TTC549 (cell line): Measurements from ENCODE around the gene SALL4.
"Not testable (repeated sequence)": the region's sequence is repeated elsewhere in the genome, so short reads cannot be mapped to it uniquely, and the experiment has no call there.

Experiments
- FAIRE-seq: peaks from 2 replicates; lab custom pipeline; 2012; peaks lifted over from hg19 to GRCh38; lab: Jason Lieb, UNC

The SALL4 gene

DNA sequence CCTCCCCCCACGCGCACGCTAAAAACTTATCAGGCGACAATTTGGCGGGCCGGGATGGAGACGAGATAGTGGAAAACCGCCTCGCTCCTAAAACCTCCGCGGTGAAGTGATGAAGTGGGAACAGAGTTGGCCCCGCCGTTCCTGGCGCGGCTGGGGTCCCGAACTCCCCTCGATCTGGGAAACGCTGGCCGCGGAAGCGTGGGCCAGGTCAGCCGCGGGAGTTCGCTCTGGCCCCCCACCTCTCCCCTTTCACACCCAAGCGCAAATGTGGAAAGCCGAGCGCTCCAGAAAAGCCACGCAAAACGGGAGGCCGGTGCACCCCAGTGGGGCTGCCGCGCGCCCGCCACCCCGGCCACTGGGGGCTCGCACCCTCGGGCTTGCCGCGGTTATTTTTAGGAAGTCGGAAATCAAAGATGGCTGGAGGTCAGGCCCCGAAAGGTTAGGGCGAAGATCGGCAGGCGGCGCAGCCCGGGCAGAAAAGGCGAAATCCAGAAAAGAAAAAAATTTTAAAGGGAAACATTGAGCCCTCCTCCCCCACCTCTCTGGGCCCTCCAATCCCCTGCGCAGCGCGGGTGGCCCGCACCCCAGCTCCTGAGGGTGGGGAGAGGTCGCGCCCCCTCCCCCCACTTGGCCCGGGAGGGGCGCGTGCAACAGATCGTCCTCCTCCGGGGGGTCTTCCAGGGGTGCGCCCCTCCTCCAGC is 1.0 kb downstream of the SALL4 start:
- FAIRE-seq = no peak

GRCh38 chr20:51800872-51801121 is 1.5 kb downstream of the SALL4 start:
- no peak for FAIRE-seq

DNA sequence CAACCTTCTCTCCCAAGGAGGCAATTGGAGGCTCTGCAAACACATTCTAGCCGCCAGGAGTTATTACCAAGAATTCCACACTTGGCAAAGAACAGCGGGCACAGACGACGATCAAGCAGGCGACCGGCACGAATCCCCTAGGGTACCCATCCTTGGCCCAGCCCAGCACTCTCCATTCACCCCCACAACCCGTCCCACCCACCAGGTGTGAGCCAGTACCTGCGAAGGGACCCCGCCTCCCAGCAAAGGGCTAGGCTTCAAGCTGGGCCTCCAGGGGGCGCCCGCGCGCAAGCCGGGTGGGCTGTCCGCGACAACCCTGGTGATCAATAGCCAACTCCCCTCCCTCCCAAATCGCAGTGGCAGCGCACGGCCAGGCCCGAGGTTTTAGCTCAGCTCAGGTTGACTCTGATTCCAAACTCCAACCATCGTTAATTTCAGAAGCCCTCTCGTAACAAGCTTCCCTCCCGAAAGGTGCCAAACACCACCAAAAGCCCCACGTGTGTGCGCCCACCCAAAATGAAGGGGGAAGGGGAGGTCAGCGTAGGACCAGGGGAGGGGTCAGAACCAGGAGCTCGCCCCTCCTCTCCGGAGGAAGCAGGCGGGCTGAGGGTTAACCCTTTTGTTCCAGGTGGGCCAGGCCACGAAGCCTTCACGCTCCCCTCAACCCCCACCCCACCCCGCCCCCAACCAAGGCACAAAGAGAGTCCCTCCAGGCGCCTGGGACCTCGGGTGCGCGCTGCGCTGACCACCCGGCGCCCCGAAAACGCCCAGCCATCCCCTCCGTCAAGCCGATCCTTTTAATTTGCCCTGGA is 2.1 kb downstream of the SALL4 start:
- FAIRE-seq = no peak

GRCh38 chr20:51799401-51799860 is 2.9 kb downstream of the SALL4 start:
- no peak for FAIRE-seq

DNA sequence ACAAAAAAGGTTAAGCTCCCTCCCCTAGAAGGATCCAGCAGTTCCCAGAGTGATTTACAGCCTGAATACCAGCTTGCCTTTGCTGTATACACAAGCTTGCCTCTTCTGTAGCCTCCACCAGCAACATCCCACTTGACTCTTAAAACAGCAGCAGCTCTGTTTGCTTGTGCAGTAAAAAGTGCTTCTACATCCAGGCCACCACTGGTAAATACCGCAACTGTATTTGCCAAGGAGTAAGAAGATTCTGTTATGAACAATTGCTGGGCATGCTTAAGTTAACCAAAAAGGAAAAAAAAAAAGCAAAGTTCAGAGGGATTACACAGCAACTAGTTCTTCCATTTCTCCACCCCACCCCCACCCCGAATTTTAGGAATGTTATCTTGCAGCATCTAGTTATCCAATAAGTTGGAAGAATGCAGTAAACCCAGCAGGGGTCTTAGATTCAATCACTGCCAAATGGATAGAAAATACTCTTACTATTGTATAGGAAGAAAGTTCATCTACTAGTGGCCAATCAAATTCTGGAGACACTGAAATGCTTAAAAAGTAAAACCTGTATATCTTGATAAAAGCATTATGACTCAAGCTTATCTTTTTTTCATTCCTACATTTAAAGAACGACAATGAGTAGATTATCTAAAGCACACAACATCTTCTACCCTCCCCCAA is 4.8 kb downstream of the SALL4 start:
- peak; percentile 84 for FAIRE-seq

GRCh38 chr20:51796340-51796739 is 6.0 kb downstream of the SALL4 start:
- no peak for FAIRE-seq

DNA sequence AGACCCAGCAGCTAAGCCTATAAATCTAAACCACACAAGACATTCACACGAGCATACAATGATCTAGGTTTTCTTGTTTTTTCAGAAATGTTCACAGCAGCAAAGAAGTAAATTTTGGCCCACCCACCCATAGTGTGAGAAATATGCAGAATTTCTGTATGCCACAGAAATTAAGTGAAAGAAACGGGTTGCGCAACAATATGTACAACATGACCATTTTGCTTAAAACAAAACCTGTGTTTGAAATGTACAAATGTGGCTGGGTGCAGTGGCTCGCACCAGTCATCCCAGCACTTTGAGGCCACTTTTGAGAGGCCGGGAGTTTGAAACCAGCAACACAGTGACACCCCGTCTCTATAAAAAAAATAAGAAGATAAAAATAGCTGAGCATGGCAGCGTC is 9.4 kb downstream of the SALL4 start:
- FAIRE-seq = no peak

DNA sequence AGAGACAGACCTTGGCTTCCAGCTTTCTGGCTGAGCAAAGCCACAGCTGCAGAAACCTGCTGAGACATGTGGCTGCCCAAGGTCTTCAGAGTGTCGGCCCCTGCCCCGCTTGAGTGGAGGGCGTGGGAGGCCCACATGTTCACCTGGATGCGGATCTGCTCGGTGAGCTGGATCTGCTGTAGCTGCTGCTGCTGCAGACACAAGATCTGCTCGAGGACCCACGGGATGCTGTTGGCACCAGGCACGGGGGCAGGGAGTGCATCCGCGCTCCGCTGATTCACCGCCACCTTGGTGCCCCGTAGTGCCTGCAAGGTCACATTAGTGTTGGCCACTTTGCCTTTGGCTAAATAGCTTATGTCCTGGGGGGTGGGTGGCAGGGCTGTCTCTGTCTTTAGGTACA is 10.7 kb downstream of the SALL4 start:
- no peak for FAIRE-seq

DNA sequence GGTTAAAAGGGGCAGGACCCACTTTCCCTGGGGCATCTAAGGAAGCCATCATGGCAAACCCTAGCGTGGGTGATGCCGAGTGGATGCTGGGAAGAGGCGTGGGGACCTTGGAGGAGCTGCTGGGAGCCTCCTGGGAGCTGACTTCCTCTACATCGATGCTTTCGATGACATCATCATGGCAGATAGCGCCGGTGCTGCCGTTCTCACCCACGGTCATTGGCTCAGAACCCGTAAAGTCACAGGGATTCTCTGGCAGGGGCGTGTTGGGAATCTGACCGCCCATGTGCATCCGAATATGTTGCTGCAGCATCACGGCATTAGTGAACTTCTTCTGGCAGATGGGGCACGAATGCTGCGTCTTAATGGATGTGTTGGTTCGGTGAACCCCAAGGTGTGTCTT is 12.1 kb downstream of the SALL4 start:
- no peak for FAIRE-seq

DNA sequence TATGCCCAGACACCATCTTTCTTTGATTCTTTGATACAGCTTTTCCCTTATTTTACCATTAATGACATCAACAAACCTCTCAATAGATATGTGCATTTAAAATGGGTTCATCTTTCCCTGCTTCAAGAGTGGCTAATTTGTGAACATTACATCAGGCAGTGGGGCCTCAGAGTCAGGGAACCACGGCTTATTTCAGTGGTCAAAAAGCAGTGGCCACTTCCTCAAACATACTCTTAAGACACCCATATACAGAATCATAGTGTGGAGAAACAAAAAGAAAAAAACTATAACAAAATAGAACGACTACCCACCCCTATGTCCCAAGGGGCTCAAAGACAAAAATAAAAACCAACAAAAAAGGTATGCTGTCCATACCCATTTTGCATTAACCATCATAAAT is 12.9 kb downstream of the SALL4 start:
- no peak for FAIRE-seq

DNA sequence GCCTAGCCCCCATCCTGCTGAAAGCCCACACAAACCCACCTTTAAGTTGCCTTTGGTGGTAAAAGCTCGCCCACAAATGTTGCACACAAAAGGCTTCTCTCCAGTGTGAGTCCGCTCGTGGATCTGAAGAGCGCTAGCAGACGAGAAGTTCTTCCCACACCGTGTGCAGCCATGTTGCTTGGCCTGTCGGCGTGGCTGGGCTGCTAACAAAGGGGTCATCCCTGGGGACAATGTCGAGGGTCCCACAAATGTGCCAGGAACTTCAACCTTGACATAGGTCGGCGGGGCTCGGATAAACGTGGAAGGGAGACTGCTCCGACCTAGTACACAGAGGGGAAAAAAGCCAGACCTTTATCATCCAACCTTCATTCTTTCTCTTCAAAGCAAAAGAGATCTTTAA is 13.5 kb downstream of the SALL4 start:
- no peak for FAIRE-seq

- FAIRE-seq = no peak
Measured at GRCh38 chr20:51784299-51784698, 18.0 kb downstream of the SALL4 start.

DNA sequence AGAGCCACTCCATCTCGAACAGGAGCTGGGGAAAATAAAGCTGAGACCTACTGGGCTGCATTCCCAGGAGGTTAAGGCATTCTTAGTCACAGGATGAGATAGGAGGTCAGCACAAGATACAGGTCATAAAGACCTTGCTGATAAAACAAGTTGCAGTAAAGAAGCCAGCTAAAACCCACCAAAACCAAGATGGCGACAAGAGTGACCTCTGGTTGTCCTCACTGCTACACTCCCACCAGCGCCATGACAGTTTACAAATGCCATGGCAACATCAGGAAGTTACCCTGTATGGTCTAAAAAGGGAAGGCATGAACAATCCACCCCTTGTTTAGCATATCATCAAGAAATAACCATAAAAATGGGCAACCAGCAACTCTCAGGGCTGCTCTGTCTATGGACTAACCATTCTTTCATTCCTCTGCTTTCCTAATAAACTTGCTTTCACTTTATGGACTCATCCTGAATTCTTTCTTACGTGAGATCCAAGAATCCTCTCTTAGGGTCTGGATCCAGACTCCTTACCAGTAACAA is 24.0 kb downstream of the SALL4 start:
- FAIRE-seq = not testable (repeated sequence)

GRCh38 chr20:51775241-51775640 is 27.1 kb downstream of the SALL4 start:
- no peak for FAIRE-seq

- FAIRE-seq = no peak
Measured at GRCh38 chr20:51772236-51772635, 30.1 kb downstream of the SALL4 start.

DNA sequence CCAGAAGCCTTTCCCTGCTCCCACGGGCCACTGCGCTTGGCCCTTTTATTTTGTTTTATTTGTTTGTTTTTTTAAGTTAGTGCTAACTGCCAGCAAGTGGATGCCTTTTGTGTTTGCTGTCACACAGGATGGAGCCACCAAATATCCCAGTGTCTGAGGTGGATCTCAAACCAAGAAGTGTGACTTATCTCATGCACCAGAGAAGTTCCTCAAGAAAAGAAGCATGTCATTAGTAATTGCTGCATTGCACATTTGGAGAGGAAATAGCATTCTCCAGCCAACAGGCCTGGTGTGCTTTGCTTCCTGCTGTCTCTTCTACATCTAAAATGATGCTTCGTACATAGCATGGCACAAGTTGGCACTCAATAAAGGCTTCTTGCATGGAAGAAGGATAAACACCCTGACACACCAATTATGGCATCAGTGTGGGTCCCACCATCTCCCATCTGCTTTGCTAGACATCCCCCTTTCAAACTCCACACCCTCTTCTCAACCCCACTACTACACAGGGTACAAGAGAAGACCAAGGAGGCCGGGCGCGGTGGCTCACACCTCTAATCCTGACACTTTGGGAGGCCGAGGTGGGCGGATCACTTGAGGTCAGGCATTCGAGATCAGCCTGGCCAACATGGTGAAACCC is 32.2 kb downstream of the SALL4 start:
- FAIRE-seq = no peak

DNA sequence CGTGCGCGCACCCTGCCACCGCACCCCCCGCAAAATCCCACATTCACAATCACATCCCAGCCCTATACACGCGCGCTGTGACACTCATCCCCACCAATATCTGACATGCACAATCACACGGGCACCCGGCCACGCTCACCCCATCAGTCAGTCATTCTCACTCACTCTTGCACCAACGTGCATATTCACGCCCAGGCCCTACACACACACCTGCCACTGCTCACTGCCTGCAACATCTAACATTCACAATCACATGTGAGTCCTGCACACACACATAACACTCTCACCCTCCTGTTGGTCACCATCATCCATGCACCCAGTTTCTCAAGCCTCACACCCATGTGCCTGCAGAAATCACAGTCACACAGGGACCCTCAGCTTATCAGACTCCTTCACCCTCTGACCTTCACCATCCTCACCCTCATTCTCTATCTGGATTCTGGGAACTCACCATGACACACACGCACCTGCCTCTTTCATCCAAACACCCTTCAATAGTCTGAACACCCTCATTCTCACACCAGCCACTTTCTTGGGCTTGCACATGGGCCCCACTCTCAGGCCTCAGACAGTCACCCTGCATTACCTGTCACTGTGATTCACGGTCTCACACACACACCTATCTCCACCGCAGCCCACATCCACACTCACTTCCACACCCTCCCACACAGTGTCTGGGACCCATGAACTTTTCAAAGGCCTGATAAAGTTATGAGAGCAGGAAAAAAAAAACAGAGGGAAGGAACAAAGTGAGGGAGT is 33.4 kb downstream of the SALL4 start:
- no peak for FAIRE-seq

GRCh38 chr20:51767867-51768758 is 34.2 kb downstream of the SALL4 start, which contains the start of gene ATP9A:
ATP9A (minus strand) TSS chr20:51768390; CDS start chr20:51768369, 21 bp downstream.
- no peak for FAIRE-seq

GRCh38 chr20:51766994-51767866 is 35.1 kb downstream of the SALL4 start:
- no peak for FAIRE-seq

DNA sequence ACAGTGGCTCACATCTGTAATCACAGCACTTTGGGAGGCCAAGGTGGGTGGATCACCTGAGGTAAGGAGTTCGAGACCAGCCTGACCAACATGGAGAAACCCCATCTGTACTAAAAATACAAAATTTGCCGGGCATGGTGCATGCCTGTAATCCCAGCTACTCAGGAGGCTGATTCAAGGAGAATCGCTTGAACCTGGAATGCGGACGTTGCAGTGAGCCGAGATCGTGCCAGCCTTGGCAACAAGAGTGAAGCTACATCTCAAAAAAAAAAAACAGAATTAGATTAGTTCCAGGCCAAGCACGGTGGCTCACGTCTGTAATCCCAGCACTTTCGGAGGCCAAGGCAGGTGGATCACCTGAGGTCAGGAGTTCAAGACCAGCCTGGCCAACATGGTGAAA is 36.9 kb downstream of the SALL4 start:
- FAIRE-seq = not testable (repeated sequence)
